Panc1 (cell line): ENCODE measurements around the gene FOXB2. TPM values are rescaled to one million over a fixed set of nuclear protein-coding genes. Genes with fewer than 3 reads are reported as not detected.

Source experiments
- ATAC-seq: fragments of 200-7000 bp; cut with Tn5 transposase; 2 replicates; pipeline ENCODE4 v1.9.1; 2020; ENCODE audit warnings: mild to moderate bottlenecking, moderate library complexity
- BruUV-seq: library from RNA; stranded (reverse); fragments of 400-500 nt; replicated peaks from 2 replicates; lab custom pipeline; 2021; lab: Mats Ljungman, UMichigan
- CTCF ChIA-PET: fragments of 300-600 bp; sonication (Branson Sonifier 250); formaldehyde crosslinking; loops from one replicate; lab custom pipeline; 2022; ENCODE audit warnings: antibody characterized with exemption; lab: Charles Lee
- POLR2A ChIA-PET: fragments of 300-600 bp; sonication (Branson Sonifier 250); formaldehyde crosslinking; loops from one replicate; lab custom pipeline; 2022; ENCODE audit warnings: antibody characterized with exemption; lab: Charles Lee
- DNase-seq: peaks from one replicate; pipeline ENCODE4 v3.0.0-alpha.2; 2010; ENCODE audit warnings: low read depth, low spot score
- H3K27ac ChIP-seq: 2 replicates; pipeline ENCODE4 v1.5.1; 2011; ENCODE audit warnings: mild to moderate bottlenecking, low read length, inconsistent platforms
- H3K27me3 ChIP-seq: fragments of 200-500 bp; sonication (Bioruptor generic); 2 replicates; pipeline ENCODE4 v1.6.0; 2014; ENCODE audit warnings: low read length, inconsistent platforms; ENCODE audit not compliant: control insufficient read depth, insufficient read depth
- H3K36me3 ChIP-seq: fragments of 200-500 bp; sonication (Bioruptor generic); 2 replicates; pipeline ENCODE4 v1.5.1; 2014; ENCODE audit warnings: inconsistent platforms, mild to moderate bottlenecking, low read length, moderate library complexity; ENCODE audit not compliant: control insufficient read depth, insufficient read depth
- H3K4me1 ChIP-seq: 2 replicates; pipeline ENCODE4 v1.5.1; 2011; ENCODE audit warnings: inconsistent platforms, mild to moderate bottlenecking, low read length, moderate library complexity; ENCODE audit not compliant: control insufficient read depth, insufficient read depth
- H3K4me3 ChIP-seq, 2 experiments: 2 replicates each; pipeline ENCODE4 v1.5.1; 2011 to 2012; ENCODE audit warnings: low read depth in 2 of 2, low read length in 2 of 2, mild to moderate bottlenecking in 2 of 2, inconsistent platforms in 1 of 2, moderate library complexity in 1 of 2
- H3K9me3 ChIP-seq: fragments of 200-500 bp; sonication (Bioruptor generic); 2 replicates; pipeline ENCODE4 v1.5.1; 2014; ENCODE audit warnings: low read depth, mild to moderate bottlenecking, inconsistent platforms, low read length, moderate library complexity; ENCODE audit not compliant: control insufficient read depth, insufficient read depth
- POLR2AphosphoS5 ChIP-seq: IDR thresholded peaks from 2 replicates; pipeline ENCODE4 v1.6.1; 2012; ENCODE audit warnings: mild to moderate bottlenecking, low read depth, low read length, moderate library complexity
- SIN3A ChIP-seq: IDR thresholded peaks from 2 replicates; pipeline ENCODE4 v1.6.1; 2012; ENCODE audit warnings: low read depth, mild to moderate bottlenecking, low read length, moderate library complexity, borderline replicate concordance; ENCODE audit not compliant: insufficient read depth
- TCF7L2 ChIP-seq: IDR thresholded peaks from 2 replicates; pipeline ENCODE4 v1.6.1; 2011; ENCODE audit warnings: mild to moderate bottlenecking, low read depth, low read length, inconsistent platforms
- in situ Hi-C: cut with HindIII; loops from 2 replicates; pipeline ENCODE4 v1.10.0; 2016; ENCODE audit warnings: low sequenced_read_pairs, low pct_unique_long_range_greater_than_20kb
- intact Hi-C: fragments of 100-400 bp; cut with micrococcal nuclease; formaldehyde crosslinking; loops from one replicate; pipeline ENCODE4 v1.10.0; 2022; ENCODE audit not compliant: unreplicated experiment
- total RNA-seq: library from RNA; stranded (reverse); gene quantifications from one replicate; pipeline ENCODE4 v1.2.1, GENCODE V29; 2021; ENCODE audit not compliant: unreplicated experiment
- TF ChIP-seq, protein P1 (sequence below): fragments of 450-650 bp; IDR thresholded peaks from 2 replicates; pipeline ENCODE4 v1.5.1; 2017; ENCODE audit warnings: mild to moderate bottlenecking
- TF ChIP-seq, protein P2 (sequence below), 2 experiments: IDR thresholded peaks; 2 replicates each; pipeline ENCODE4 v1.6.1; 2011 to 2012; ENCODE audit warnings: low read depth in 2 of 2, control low read depth in 1 of 2, low read length in 1 of 2, mild to moderate bottlenecking in 1 of 2, moderate library complexity in 1 of 2; ENCODE audit not compliant: insufficient read depth in 1 of 2

The FOXB2 gene
- total RNA-seq, 1 experiment from 2014 or later = not detected

DNA sequence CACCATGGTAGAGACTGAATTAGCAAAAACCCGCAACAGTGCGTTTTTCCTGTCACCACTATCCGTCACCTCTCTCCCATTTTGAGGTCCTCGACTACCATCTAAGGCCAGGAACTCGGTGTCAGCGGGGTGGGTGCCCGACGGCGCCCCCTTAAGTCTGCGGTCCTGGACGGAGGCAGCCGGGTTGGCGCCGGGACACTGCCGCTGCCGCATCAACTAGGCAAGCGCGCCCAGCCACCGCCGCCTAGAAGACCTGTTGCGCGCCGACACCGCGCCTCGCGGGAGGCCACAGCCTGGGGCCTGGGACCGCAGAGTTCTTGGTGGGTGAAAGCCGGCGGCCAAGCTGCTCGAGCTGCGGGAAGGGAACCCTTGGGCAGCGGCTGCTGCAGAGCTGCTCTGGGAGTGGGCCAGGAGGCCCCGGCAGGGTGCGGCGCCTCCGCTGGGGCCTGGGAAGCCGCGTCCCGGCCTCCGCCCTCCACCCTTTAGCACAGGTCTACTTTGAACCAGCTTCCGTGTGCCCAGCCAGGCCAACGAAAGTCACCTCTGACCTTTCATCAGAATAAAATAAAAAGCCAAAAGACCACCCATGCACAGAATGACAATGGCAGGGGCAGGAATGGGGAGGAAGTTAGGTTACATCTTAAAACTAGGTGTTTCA, 3.5 kb downstream of the FOXB2 start:
- DNase-seq = no peak
- intact Hi-C loops (loop anchor here (5.0 kb wide), 1 partner anchor 129 kb away; no protein-coding TSS in a partner anchor), in situ Hi-C loops (no loop called here)
- Histone ChIP-seq H3K4me1 (no peaks in the 10 kb centered on the region), H3K27ac (no peak overlapping the region), H3K36me3 (no peaks in the 10 kb centered on the region), H3K27me3 (no peaks in the 10 kb centered on the region; the same call in 1 of the 2 replicates), H3K4me3 (no peak overlapping the region), H3K9me3 (no peaks in the 10 kb centered on the region)
- TF ChIP-seq TCF7L2 (no peak), POLR2AphosphoS5 (no peak), SIN3A (no peak)
- TF ChIP-seq, protein P1, sequence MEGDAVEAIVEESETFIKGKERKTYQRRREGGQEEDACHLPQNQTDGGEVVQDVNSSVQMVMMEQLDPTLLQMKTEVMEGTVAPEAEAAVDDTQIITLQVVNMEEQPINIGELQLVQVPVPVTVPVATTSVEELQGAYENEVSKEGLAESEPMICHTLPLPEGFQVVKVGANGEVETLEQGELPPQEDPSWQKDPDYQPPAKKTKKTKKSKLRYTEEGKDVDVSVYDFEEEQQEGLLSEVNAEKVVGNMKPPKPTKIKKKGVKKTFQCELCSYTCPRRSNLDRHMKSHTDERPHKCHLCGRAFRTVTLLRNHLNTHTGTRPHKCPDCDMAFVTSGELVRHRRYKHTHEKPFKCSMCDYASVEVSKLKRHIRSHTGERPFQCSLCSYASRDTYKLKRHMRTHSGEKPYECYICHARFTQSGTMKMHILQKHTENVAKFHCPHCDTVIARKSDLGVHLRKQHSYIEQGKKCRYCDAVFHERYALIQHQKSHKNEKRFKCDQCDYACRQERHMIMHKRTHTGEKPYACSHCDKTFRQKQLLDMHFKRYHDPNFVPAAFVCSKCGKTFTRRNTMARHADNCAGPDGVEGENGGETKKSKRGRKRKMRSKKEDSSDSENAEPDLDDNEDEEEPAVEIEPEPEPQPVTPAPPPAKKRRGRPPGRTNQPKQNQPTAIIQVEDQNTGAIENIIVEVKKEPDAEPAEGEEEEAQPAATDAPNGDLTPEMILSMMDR = no peak
- TF ChIP-seq, protein P2, sequence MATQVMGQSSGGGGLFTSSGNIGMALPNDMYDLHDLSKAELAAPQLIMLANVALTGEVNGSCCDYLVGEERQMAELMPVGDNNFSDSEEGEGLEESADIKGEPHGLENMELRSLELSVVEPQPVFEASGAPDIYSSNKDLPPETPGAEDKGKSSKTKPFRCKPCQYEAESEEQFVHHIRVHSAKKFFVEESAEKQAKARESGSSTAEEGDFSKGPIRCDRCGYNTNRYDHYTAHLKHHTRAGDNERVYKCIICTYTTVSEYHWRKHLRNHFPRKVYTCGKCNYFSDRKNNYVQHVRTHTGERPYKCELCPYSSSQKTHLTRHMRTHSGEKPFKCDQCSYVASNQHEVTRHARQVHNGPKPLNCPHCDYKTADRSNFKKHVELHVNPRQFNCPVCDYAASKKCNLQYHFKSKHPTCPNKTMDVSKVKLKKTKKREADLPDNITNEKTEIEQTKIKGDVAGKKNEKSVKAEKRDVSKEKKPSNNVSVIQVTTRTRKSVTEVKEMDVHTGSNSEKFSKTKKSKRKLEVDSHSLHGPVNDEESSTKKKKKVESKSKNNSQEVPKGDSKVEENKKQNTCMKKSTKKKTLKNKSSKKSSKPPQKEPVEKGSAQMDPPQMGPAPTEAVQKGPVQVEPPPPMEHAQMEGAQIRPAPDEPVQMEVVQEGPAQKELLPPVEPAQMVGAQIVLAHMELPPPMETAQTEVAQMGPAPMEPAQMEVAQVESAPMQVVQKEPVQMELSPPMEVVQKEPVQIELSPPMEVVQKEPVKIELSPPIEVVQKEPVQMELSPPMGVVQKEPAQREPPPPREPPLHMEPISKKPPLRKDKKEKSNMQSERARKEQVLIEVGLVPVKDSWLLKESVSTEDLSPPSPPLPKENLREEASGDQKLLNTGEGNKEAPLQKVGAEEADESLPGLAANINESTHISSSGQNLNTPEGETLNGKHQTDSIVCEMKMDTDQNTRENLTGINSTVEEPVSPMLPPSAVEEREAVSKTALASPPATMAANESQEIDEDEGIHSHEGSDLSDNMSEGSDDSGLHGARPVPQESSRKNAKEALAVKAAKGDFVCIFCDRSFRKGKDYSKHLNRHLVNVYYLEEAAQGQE (IDR thresholded peaks at IDR 0.05; ENCODE audit: insufficient read depth in 1 of 2, low read depth in 2 of 2, low read length in 1 of 2) = no peak
- CTCF ChIA-PET = no interaction called here
- POLR2A ChIA-PET = no interaction called here
- no TSS peak for BruUV-seq
- no peak for ATAC-seq

DNA sequence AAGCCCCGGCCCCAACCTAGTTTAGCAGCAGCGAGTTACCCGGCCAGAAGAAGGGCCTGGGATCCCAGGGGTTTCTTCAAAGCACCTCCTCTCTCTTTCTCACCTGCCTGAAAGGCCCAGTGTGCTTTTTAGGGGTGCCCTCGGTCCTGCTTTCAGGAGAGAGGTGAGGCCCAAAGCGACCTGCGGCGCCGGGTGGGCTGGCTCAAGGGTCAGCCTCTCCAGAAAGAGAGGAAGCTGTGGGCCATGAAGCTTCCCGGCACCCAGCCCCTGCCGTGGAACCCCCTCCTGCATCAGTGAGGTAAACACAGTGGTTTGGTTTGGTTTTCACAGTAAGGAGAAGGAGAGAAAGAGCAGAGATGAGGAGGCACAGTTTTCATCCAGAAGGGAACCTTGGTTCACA, 4.3 kb downstream of the FOXB2 start:
- Histone ChIP-seq H3K4me3 (no peak overlapping the region), H3K27me3 (no peaks in the 10 kb centered on the region), H3K9me3 (no peaks in the 10 kb centered on the region), H3K36me3 (no peaks in the 10 kb centered on the region), H3K27ac (no peak overlapping the region), H3K4me1 (no peaks in the 10 kb centered on the region)
- ChIA-PET CTCF (no interaction called here), POLR2A (no interaction called here)
- ATAC-seq (no peak), DNase-seq (no peak)
- TF ChIP-seq SIN3A (no peak), POLR2AphosphoS5 (no peak), TCF7L2 (no peak)
- TF ChIP-seq, protein P2 (IDR thresholded peaks at IDR 0.05; ENCODE audit: insufficient read depth in 1 of 2, low read depth in 2 of 2, low read length in 1 of 2) = no peak
- TF ChIP-seq, protein P1 = no peak
- in situ Hi-C loops (no loop called here), intact Hi-C loops (loop anchor here (5.0 kb wide), 1 partner anchor 129 kb away; no protein-coding TSS in a partner anchor)
- no TSS peak for BruUV-seq
